HepG2 (cell line): ENCODE data around the gene DDI2. TPM values are rescaled to one million over a fixed set of nuclear protein-coding genes. Genes with fewer than 3 reads are reported as not detected.
A peak's percentile ranks its signal among the peaks of the same experiment; 100 is the strongest.

Experiments
- CSRNP1 ChIP-seq: sonication (generic); formaldehyde crosslinking; IDR thresholded peaks from 2 replicates; pipeline ENCODE4 v1.8.1; 2023; ENCODE audit warnings: mild to moderate bottlenecking, missing genetic modification reagents
- CSRNP2 ChIP-seq: sonication (generic); formaldehyde crosslinking; conservative IDR thresholded peaks from 2 replicates; pipeline ENCODE4 v1.8.0; 2022; ENCODE audit warnings: low read depth, missing genetic modification reagents
- HCFC1 ChIP-seq: fragments of 150-350 bp; IDR thresholded peaks from 2 replicates; pipeline ENCODE4 v1.6.1; 2014; ENCODE audit warnings: low read depth, low read length
- HINFP ChIP-seq: sonication (generic); formaldehyde crosslinking; IDR thresholded peaks from 2 replicates; pipeline ENCODE4 v1.4.0; 2020; ENCODE audit warnings: low read depth, mild to moderate bottlenecking, missing genetic modification reagents
- KDM5A ChIP-seq: fragments of 200-600 bp; sonication (generic); IDR thresholded peaks from 2 replicates; pipeline ENCODE4 v1.7.0; 2018; ENCODE audit warnings: antibody characterized with exemption, mild to moderate bottlenecking, low read length, borderline replicate concordance
- MED1 ChIP-seq: sonication (generic); formaldehyde crosslinking; IDR thresholded peaks from 2 replicates; pipeline ENCODE4 v1.4.0; 2020; ENCODE audit warnings: missing genetic modification reagents
- MLX ChIP-seq: IDR thresholded peaks from 2 replicates; pipeline ENCODE4 v1.6.1; 2016
- PAWR ChIP-seq: sonication (generic); formaldehyde crosslinking; IDR thresholded peaks from 2 replicates; pipeline ENCODE4 v1.4.0; 2020; ENCODE audit warnings: missing genetic modification reagents, mild to moderate bottlenecking, borderline replicate concordance
- PHF20 ChIP-seq: sonication (generic); formaldehyde crosslinking; IDR thresholded peaks from 2 replicates; pipeline ENCODE4 v1.5.0; 2020; ENCODE audit warnings: mild to moderate bottlenecking, missing genetic modification reagents
- RBFOX2 ChIP-seq: fragments of 200-400 bp; formaldehyde crosslinking; IDR thresholded peaks from 2 replicates; pipeline ENCODE4 v1.6.1; 2017; ENCODE audit warnings: low read depth, mild to moderate bottlenecking, low read length
- REXO4 ChIP-seq: sonication (generic); formaldehyde crosslinking; IDR thresholded peaks from 2 replicates; pipeline ENCODE4 v1.8.0; 2022; ENCODE audit warnings: missing genetic modification reagents, mild to moderate bottlenecking, borderline replicate concordance
- SNAPC2 ChIP-seq: sonication (generic); formaldehyde crosslinking; IDR thresholded peaks from 2 replicates; pipeline ENCODE4 v1.8.1; 2022; ENCODE audit warnings: mild to moderate bottlenecking, missing genetic modification reagents
- SOX13 ChIP-seq, 3 experiments: fragments of 450-650 bp in 1 of 3; sonication (generic) in 1 of 3; formaldehyde crosslinking in 1 of 3; IDR thresholded peaks in 2 of 3; conservative IDR thresholded peaks in 1 of 3; 2 replicates each; pipeline versions ENCODE4 v1.5.0 to v1.6.1; 2016 to 2020; ENCODE audit warnings: antibody characterized with exemption in 1 of 3, mild to moderate bottlenecking in 1 of 3, missing compliant biosample characterization in 1 of 3, missing genetic modification reagents in 1 of 3, moderate library complexity in 1 of 3
- SUZ12 ChIP-seq: fragments of 150-350 bp; IDR thresholded peaks from 2 replicates; pipeline ENCODE4 v1.6.1; 2014; ENCODE audit warnings: low read depth, low read length
- THRA ChIP-seq: sonication (generic); formaldehyde crosslinking; IDR thresholded peaks from 2 replicates; pipeline ENCODE4 v1.4.0; 2020; ENCODE audit warnings: missing genetic modification reagents, borderline replicate concordance
- ZNF10 ChIP-seq: sonication (generic); formaldehyde crosslinking; IDR thresholded peaks from 2 replicates; pipeline ENCODE4 v1.4.0; 2020; ENCODE audit warnings: mild to moderate bottlenecking, low read depth, missing genetic modification reagents, borderline replicate concordance
- ZNF234 ChIP-seq: sonication (generic); formaldehyde crosslinking; conservative IDR thresholded peaks from 2 replicates; pipeline ENCODE4 v1.5.1; 2020; ENCODE audit warnings: mild to moderate bottlenecking, missing genetic modification reagents
- ZNF256 ChIP-seq: sonication (generic); formaldehyde crosslinking; conservative IDR thresholded peaks from 2 replicates; pipeline ENCODE4 v1.4.0; 2020; ENCODE audit warnings: missing genetic modification reagents
- ZNF703 ChIP-seq: sonication (generic); formaldehyde crosslinking; IDR thresholded peaks from 2 replicates; pipeline ENCODE4 v1.5.1; 2020; ENCODE audit warnings: missing genetic modification reagents, mild to moderate bottlenecking, moderate library complexity, borderline replicate concordance
- ZNF790 ChIP-seq: sonication (generic); formaldehyde crosslinking; IDR thresholded peaks from 2 replicates; pipeline ENCODE4 v1.8.0; 2022; ENCODE audit warnings: missing genetic modification reagents, mild to moderate bottlenecking, borderline replicate concordance
- polyA plus RNA-seq, 8 experiments: library from polyadenylated mRNA; depleted of rRNA in 3 of 8; stranded (reverse) in 7 of 8; unstranded in 1 of 8; fragments of >200 nt; fragmentation: Illumina TruSeq in 4 of 8; extraction: Trizol in 4 of 8; gene quantifications; 2 replicates each; pipeline versions ENCODE4 v1.2.1 to v1.2.3, GENCODE V29; 2011 to 2016; ENCODE audit warnings: low read depth in 4 of 8, missing spikeins in 1 of 8, mixed read lengths in 1 of 8; ENCODE audit not compliant: insufficient read depth in 1 of 8
- total RNA-seq, 5 experiments: library from RNA; depleted of rRNA; stranded (reverse); fragments of >200 nt; fragmentation: Illumina TruSeq; extraction: Trizol; gene quantifications; 2 replicates each; pipeline ENCODE4 v1.2.3, GENCODE V29; 2016; ENCODE audit warnings: low read depth in 1 of 5

The DDI2 gene
- total and polyA plus RNA-seq, 2 of the 13 experiments (the other 11 are each of a cell fraction or from before 2014, with no cell fraction given), result 8.5 to 25.7 TPM

- TF ChIP-seq HINFP (peak; percentile 72; the same call in 1 of the 2 replicates), REXO4 (CRISPR knock-in tag) (no peak), SUZ12 (no peak), CSRNP2 (no peak), THRA (CRISPR knock-in tag) (peak; percentile 88), ZNF703 (no peak), ZNF10 (CRISPR knock-in tag) (no peak), ZNF256 (no peak), ZNF234 (CRISPR knock-in tag) (peak; percentile 14; the same call in 1 of the 2 replicates), RBFOX2 (peak; percentile 98), PHF20 (CRISPR knock-in tag) (0 out of 2 replicates have a peak, but pooled peaks have one; percentile 11), SOX13 (IDR thresholded peaks at IDR 0.05) (peak; percentile 66; the same call in 1 of the 2 replicates), SOX13 (CRISPR knock-in tag; conservative IDR thresholded peaks at IDR 0.05 in 1 of 2, IDR thresholded peaks at IDR 0.05 in 1 of 2) (peak in 1 of 2 experiments; percentile 81; a peak in 2 of 4 replicates), CSRNP1 (CRISPR knock-in tag) (no peak; the same call in 1 of the 2 replicates), SNAPC2 (CRISPR knock-in tag) (no peak), KDM5A (0 out of 2 replicates have a peak, but pooled peaks have one; percentile 23), HCFC1 (no peak), MED1 (CRISPR knock-in tag) (peak; percentile 95), PAWR (CRISPR knock-in tag) (peak; percentile 73; the same call in 1 of the 2 replicates), MLX (CRISPR knock-in tag) (peak; percentile 95), ZNF790 (peak; percentile 83; the same call in 1 of the 2 replicates)
Measured at GRCh38 chr1:15584489-15585363, 32.5 kb upstream of the DDI2 start, which contains the start of gene AGMAT (continued).
